ENCODE measurements around the gene ATP8B4.
A peak's percentile ranks its signal among the peaks of the same experiment; 100 is the strongest.

Gene ATP8B4

DNA sequence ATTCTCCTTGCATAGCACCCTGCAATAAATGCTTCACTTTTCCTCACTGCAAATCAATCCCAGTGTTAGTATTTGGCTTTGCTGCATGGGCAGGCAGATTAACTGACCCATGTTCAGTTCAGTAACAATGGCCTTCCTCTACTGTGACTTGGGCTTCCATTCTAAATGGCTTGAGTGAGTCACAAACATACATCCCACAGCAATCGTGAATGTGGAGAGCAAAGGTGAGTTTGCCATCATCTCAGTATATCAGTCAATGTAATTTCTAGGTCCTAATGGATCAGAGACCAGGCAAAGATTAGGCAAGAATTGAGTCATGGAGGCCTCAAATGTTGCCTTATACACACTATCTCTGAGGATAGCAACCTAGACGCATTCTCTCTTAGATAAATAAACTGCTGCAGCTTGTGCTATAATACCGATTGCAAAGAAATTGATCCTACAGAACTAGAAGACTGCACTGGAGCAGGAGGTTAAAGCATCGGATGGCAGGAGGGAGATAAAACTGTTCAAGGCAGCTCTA lies 8.3 kb upstream of the ATP8B4 start:
- TF ChIP-seq POLR2AphosphoS5 (IDR thresholded peaks at IDR 0.05; ENCODE audit: low read depth, low read length) (no peak), POLR2A (IDR thresholded peaks at IDR 0.05; ENCODE audit: low read depth, low read length) (no peak), SPI1 (IDR thresholded peaks at IDR 0.05; ENCODE audit: low read depth, low read length) (no peak), PAX5 (IDR thresholded peaks at IDR 0.05; ENCODE audit: insufficient read depth, low read length, severe bottlenecking) (no peak), POU2F2 (IDR thresholded peaks at IDR 0.05; ENCODE audit: low read depth, low read length) (no peak), TAF1 (IDR thresholded peaks at IDR 0.05; ENCODE audit: low read depth, low read length) (no peak)
- FAIRE-seq: no peak
- no peak for DNase-seq (ENCODE audit: insufficient read length, low spot score)

DNA sequence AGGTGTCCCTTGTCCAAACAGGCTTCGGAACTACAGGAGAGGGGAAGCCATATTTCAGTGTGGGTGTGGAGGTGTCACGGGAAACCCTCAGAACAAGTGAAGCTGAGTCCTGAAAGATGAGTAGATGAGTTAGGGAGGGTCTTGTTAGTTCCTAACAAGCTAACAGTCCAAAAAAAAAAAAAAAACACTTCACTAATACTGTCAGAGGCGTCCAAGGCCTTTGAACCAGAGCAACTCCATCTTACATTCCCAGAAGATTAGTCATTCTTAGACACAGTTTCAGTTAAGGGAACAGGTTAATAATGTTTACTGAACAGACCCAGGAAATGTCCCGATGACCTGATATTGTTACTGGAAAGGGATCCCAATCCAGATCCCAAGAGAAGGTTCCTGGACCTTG lies 7.0 kb upstream of the ATP8B4 start:
- TF ChIP-seq TAF1 (IDR thresholded peaks at IDR 0.05; ENCODE audit: low read depth, low read length): no peak
- no peak for TF ChIP-seq POLR2A (IDR thresholded peaks at IDR 0.05; ENCODE audit: low read depth, low read length)
- TF ChIP-seq POLR2AphosphoS5 (IDR thresholded peaks at IDR 0.05; ENCODE audit: low read depth, low read length): no peak
- no peak for TF ChIP-seq PAX5 (IDR thresholded peaks at IDR 0.05; ENCODE audit: insufficient read depth, low read length, severe bottlenecking)
- TF ChIP-seq SPI1 (IDR thresholded peaks at IDR 0.05; ENCODE audit: low read depth, low read length): no peak
- no peak for TF ChIP-seq POU2F2 (IDR thresholded peaks at IDR 0.05; ENCODE audit: low read depth, low read length)
- no peak for FAIRE-seq
- no peak for DNase-seq (ENCODE audit: insufficient read length, low spot score)

DNA sequence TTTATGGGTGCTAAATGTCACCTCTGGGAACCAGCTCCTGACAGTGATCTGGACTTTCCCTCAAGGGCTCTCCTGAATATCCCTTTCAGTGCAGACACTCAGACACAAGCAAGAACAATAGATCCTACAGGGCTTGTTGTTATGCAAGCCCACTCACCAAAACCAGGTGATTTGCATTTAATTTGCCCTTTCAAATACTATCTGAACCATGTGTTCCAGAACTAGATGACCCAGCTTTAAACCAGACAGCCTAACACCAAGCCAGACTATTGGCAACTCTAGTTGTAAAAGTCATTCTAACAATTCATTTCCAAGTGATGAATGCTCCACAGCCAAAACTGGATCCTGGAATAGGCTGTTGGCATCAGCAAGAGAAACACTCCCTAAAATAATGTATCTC lies 5.6 kb upstream of the ATP8B4 start:
- no peak for FAIRE-seq
- DNase-seq (ENCODE audit: insufficient read length, low spot score): no peak

DNA sequence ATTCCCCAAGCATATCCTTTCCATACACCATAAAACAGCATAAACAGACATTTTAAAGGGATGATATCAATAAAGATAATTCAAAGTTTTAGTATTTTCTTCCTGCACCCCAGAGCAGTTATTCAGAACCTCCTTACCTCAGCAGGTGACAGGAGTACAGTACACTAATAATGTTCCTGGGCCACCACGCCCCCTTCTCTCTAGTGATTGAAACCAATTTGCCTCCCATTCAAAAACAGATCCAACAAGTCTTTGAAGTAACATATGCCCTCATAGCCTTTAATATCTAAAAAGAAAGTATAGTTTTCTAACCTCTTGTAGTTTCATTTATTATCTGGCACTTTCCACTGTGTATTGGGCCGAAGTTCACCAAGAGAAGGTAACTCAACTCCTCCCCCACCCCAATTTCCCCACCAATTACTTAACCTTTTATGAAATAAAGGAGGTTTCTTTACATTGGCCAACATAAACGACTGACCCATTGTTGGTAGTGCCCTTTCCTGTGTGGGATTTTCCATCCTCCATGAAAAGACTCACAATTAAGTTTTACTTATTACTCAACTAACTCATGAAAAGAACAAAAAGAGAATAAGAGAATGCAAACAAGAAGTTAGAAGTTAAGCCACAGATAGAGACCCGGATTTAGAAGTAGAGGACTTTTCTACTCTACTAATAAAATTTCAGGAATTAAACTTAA lies 5.0 kb upstream of the ATP8B4 start:
- FAIRE-seq (no peak), DNase-seq (ENCODE audit: insufficient read length, low spot score) (no peak)
- TF ChIP-seq PAX5 (IDR thresholded peaks at IDR 0.05; ENCODE audit: insufficient read depth, low read length, severe bottlenecking) (no peak), POLR2AphosphoS5 (IDR thresholded peaks at IDR 0.05; ENCODE audit: low read depth, low read length) (no peak), POLR2A (IDR thresholded peaks at IDR 0.05; ENCODE audit: low read depth, low read length) (no peak), TAF1 (IDR thresholded peaks at IDR 0.05; ENCODE audit: low read depth, low read length) (no peak), SPI1 (IDR thresholded peaks at IDR 0.05; ENCODE audit: low read depth, low read length) (no peak), POU2F2 (IDR thresholded peaks at IDR 0.05; ENCODE audit: low read depth, low read length) (no peak)

More for the DNA sequence above, 5.6 kb upstream of the ATP8B4 start:
- no peak for TF ChIP-seq POU2F2 (IDR thresholded peaks at IDR 0.05; ENCODE audit: low read depth, low read length)
- no peak for TF ChIP-seq TAF1 (IDR thresholded peaks at IDR 0.05; ENCODE audit: low read depth, low read length)
- no peak for TF ChIP-seq POLR2A (IDR thresholded peaks at IDR 0.05; ENCODE audit: low read depth, low read length)
- TF ChIP-seq SPI1 (IDR thresholded peaks at IDR 0.05; ENCODE audit: low read depth, low read length): no peak
- no peak for TF ChIP-seq PAX5 (IDR thresholded peaks at IDR 0.05; ENCODE audit: insufficient read depth, low read length, severe bottlenecking)
- no peak for TF ChIP-seq POLR2AphosphoS5 (IDR thresholded peaks at IDR 0.05; ENCODE audit: low read depth, low read length)

DNA sequence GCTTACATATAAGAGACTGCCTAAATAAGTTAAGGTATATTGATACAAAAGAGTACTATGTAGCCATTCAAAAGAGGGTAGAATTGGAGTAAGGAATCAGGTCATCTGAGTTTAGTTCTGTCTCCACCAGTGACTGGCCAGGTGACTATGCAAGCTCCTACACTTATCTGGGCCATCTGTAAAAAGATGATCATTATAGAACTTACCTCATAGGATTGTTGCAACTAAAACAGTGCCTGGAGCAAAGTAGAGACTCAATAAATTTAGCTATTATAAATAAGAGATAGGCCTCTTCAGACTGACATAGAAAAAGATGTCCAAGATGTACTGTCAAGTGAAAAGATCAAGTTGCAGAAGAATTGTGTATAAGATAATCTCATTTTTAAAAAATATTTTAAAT lies 1.7 kb upstream of the ATP8B4 start:
- DNase-seq (ENCODE audit: insufficient read length, low spot score): no peak
- TF ChIP-seq POU2F2 (IDR thresholded peaks at IDR 0.05; ENCODE audit: low read depth, low read length): no peak
- no peak for TF ChIP-seq POLR2AphosphoS5 (IDR thresholded peaks at IDR 0.05; ENCODE audit: low read depth, low read length)
- no peak for TF ChIP-seq POLR2A (IDR thresholded peaks at IDR 0.05; ENCODE audit: low read depth, low read length)
- no peak for TF ChIP-seq TAF1 (IDR thresholded peaks at IDR 0.05; ENCODE audit: low read depth, low read length)
- no peak for TF ChIP-seq PAX5 (IDR thresholded peaks at IDR 0.05; ENCODE audit: insufficient read depth, low read length, severe bottlenecking)
- TF ChIP-seq SPI1 (IDR thresholded peaks at IDR 0.05; ENCODE audit: low read depth, low read length): no peak
- FAIRE-seq: no peak

DNA sequence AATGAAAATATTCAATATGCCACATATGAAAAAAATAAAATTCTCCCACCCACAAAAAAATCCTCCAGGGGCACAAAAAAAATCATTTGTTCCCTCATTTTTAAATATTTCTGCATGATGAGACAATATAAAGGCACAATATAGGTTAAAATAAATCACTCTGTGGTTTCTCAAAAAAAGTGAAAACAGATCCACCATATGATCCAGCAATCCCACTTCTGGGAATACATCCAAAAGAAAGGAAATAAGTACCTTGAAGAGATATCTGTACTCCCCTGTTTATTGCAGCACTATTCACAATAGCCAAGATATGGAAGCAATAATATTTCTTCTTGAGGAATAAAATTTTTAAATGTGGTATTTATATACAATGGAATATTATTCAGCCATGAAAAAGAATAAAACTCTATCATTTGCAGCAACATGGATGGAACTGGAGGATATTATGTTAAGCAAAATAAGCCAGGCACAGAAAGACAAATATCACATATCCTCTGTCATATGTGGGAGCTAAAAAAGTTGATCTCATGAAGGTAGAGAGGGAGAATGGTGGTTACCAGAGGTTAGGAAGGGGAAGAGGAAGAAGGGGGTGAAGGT lies 1.5 kb downstream of the ATP8B4 start:
- TF ChIP-seq POU2F2 (IDR thresholded peaks at IDR 0.05; ENCODE audit: low read depth, low read length) (no peak), PAX5 (IDR thresholded peaks at IDR 0.05; ENCODE audit: insufficient read depth, low read length, severe bottlenecking) (no peak), TAF1 (IDR thresholded peaks at IDR 0.05; ENCODE audit: low read depth, low read length) (no peak), SPI1 (IDR thresholded peaks at IDR 0.05; ENCODE audit: low read depth, low read length) (no peak), POLR2AphosphoS5 (IDR thresholded peaks at IDR 0.05; ENCODE audit: low read depth, low read length) (no peak), POLR2A (IDR thresholded peaks at IDR 0.05; ENCODE audit: low read depth, low read length) (no peak)
- no peak for DNase-seq (ENCODE audit: insufficient read length, low spot score)
- FAIRE-seq: no peak

DNA sequence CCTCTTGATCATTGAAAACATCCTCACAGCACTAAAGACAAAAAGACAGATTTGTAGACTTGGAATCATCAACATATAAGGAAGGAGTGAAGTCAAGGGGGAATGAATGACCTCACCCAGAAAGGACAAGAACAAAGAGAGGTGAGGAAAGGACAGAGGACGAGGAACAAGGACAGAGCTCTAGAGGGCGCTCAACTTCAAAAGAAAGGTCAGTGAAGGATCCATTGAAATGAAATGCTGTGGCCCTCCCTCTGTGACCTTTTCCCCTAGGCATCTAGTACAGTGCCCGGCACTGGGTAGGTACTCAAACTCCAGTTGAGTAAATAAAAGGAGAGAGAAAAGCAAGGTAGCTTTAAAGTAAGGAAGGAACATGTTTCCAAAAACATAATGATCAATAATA lies 2.6 kb downstream of the ATP8B4 start:
- TF ChIP-seq SPI1 (IDR thresholded peaks at IDR 0.05; ENCODE audit: low read depth, low read length): no peak
- TF ChIP-seq PAX5 (IDR thresholded peaks at IDR 0.05; ENCODE audit: insufficient read depth, low read length, severe bottlenecking): no peak
- no peak for TF ChIP-seq TAF1 (IDR thresholded peaks at IDR 0.05; ENCODE audit: low read depth, low read length)
- TF ChIP-seq POLR2A (IDR thresholded peaks at IDR 0.05; ENCODE audit: low read depth, low read length): no peak
- FAIRE-seq (no peak), DNase-seq (ENCODE audit: insufficient read length, low spot score) (no peak)

DNA sequence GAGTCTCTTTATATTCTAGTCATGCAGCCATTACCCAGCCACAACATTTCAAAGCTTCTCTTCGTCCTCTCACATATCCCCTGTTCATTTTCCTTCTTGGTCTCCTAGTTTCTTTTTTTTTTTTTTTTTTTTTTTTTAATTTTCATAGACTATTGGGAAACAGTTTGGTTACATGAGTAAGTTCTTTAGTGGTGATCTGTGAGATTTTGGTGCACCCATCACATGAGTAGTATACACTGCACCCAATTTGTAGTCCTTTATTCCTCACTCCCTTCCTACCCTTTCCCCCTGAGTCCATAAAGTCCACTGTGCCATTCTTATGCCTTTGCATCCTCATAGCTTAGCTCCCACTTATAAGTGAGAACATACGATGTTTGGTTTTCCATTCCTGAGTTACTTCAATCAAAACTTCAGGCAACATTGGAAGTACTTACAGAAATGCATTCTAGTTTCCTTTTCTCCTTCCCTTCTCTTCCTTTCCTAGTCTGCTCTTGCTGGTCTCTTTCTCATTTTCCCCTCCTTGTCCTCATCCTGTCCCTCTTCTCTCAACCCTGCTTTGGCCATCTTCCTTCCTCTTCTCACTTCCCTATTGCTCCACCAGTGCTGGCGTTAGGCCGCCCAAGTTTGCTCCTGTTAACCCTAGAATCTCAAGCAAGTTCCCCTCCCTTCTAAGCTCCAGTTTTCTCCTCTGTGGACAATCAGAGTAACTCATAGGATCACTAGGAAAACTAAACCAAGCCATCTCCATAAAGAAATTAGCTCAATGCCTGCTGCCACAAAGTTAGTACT lies 4.8 kb downstream of the ATP8B4 start:
- FAIRE-seq: no peak
- TF ChIP-seq PAX5 (IDR thresholded peaks at IDR 0.05; ENCODE audit: insufficient read depth, low read length, severe bottlenecking) (no peak), SPI1 (IDR thresholded peaks at IDR 0.05; ENCODE audit: low read depth, low read length) (peak; percentile 63)
- no peak for DNase-seq (ENCODE audit: insufficient read length, low spot score)

DNA sequence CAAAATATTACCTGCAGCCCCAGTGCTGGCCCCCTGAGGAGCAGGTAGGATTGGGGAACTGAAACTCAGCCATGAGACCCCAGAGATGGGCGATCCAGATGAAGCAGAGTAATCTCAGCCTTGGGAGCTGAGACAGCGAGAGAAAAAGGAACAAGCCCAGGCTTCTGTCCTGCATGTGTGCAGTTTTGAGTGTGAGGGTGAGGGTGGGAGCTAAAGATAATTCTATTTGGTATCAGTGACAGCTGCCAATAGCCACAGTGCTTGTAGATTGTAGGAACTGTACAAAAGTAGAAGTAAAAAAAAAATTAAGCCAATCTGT lies 5.9 kb downstream of the ATP8B4 start:
- TF ChIP-seq PAX5 (IDR thresholded peaks at IDR 0.05; ENCODE audit: insufficient read depth, low read length, severe bottlenecking) (no peak), SPI1 (IDR thresholded peaks at IDR 0.05; ENCODE audit: low read depth, low read length) (peak; percentile 90)
- DNase-seq (ENCODE audit: insufficient read length, low spot score): no peak
- FAIRE-seq: no peak
